Right atrium auricular region (tissue), 2 donors: ENCODE measurements around the gene PGLYRP2. TPM values are rescaled to one million over a fixed set of nuclear protein-coding genes. Genes with fewer than 3 reads are reported as not detected.

ENCODE experiments used
- DNase-seq: peaks from one replicate; pipeline ENCODE4 v3.0.0-alpha.2; 2019; ENCODE audit warnings: low spot score
- H3K27ac ChIP-seq, 2 donors: fragments of 200-600 bp; sonication (generic); 1 replicate in 1 of 2; 2 replicates in 1 of 2; pipeline ENCODE4 v1.5.1; 2016 to 2019
- H3K27me3 ChIP-seq, 2 donors: fragments of 200-600 bp; sonication (generic); one replicate each; pipeline versions ENCODE4 v1.5.1 to v1.6.0; 2017 to 2019
- H3K36me3 ChIP-seq: fragments of 200-600 bp; sonication (generic); one replicate; pipeline ENCODE4 v1.5.1; 2016
- H3K4me1 ChIP-seq, 2 donors: fragments of 200-600 bp; sonication (generic); one replicate each; pipeline versions ENCODE4 v1.5.1 to v1.6.0; 2017 to 2019
- H3K4me3 ChIP-seq, 2 donors: fragments of 200-600 bp; sonication (generic); 1 replicate in 1 of 2; 2 replicates in 1 of 2; pipeline ENCODE4 v1.5.1; 2017 to 2019; ENCODE audit warnings: mild to moderate bottlenecking in 1 of 2, moderate library complexity in 1 of 2
- H3K9me3 ChIP-seq, 2 donors: fragments of 200-600 bp; sonication (generic); one replicate each; pipeline ENCODE4 v1.5.1; 2019
- total RNA-seq, 2 donors: library from RNA; depleted of rRNA; stranded (reverse); fragments of >200 nt; gene quantifications; one replicate each; pipeline ENCODE4 v1.1.0, GENCODE V29; 2016
- TF ChIP-seq, protein P1 (sequence below), 2 donors: fragments of 200-600 bp; sonication (generic); IDR thresholded peaks; one replicate each; pipeline ENCODE4 v1.5.1; 2019; ENCODE audit warnings: antibody characterized with exemption in 2 of 2

The PGLYRP2 gene
- total RNA-seq, 2 donors from 2014 or later, result not detected

DNA sequence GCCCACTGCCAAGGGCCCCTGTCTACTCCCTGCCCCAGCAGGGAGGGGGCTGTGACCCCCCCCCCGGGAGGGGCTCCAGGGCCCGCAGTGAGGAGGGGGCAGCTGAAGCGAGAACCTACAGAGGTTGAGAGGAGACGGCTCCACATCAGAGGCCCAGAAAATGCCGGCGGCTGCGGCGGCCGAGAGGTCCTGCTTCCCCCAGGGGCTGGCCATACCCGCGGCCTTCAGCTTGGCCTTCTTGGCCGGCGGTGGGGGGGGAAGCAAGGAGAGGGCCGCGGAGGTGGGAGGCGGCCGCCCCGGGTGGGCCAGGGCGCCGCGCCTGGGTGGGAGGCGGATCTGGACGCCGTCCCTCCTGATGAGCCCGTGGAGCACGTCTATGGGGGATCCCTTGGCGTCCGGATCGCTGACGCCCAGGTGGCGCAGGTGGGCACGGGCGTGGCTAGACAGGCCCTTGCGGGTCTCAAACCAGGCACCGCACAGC, 51.3 kb downstream of the PGLYRP2 start:
- no peaks in the 10 kb centered on the region for H3K27me3 ChIP-seq
- H3K4me3 ChIP-seq, result no peak overlapping the region
- TF ChIP-seq, protein P1, sequence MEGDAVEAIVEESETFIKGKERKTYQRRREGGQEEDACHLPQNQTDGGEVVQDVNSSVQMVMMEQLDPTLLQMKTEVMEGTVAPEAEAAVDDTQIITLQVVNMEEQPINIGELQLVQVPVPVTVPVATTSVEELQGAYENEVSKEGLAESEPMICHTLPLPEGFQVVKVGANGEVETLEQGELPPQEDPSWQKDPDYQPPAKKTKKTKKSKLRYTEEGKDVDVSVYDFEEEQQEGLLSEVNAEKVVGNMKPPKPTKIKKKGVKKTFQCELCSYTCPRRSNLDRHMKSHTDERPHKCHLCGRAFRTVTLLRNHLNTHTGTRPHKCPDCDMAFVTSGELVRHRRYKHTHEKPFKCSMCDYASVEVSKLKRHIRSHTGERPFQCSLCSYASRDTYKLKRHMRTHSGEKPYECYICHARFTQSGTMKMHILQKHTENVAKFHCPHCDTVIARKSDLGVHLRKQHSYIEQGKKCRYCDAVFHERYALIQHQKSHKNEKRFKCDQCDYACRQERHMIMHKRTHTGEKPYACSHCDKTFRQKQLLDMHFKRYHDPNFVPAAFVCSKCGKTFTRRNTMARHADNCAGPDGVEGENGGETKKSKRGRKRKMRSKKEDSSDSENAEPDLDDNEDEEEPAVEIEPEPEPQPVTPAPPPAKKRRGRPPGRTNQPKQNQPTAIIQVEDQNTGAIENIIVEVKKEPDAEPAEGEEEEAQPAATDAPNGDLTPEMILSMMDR (IDR thresholded peaks at IDR 0.05), result no peak
- no peak for DNase-seq
- H3K4me1 ChIP-seq, result peaks cover 0 to 39% of the 10 kb centered on the region in 2 donors
- H3K27ac ChIP-seq, result no peak overlapping the region
- H3K9me3 ChIP-seq, result no peaks in the 10 kb centered on the region
- H3K36me3 ChIP-seq, result peaks cover 49% of the 10 kb centered on the region

DNA sequence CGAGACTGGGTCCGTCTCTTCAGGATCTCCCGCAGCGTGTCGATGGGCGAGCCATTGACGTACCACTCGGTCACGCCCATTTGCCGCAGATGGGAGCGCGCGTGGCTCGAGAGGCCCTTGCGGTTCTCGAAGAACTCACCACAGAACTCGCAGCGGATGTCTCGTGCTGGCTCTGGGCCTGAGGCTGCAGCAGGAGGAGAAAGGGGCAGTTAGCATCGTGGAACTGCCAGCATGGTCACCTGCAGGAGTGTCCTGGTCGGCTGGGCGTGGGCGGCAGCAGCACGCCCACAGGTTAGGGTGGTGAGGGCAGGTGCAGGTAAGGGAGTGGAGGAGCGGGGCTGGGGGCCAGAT, 52.0 kb downstream of the PGLYRP2 start:
- H3K27ac ChIP-seq, result no peak overlapping the region
- TF ChIP-seq, protein P1 (IDR thresholded peaks at IDR 0.05), result no peak
- peaks cover 0 to 43% of the 10 kb centered on the region in 2 donors for H3K4me1 ChIP-seq
- DNase-seq, result no peak
- H3K4me3 ChIP-seq, result no peak overlapping the region
- no peaks in the 10 kb centered on the region for H3K27me3 ChIP-seq
- H3K36me3 ChIP-seq, result peaks cover 56% of the 10 kb centered on the region
- no peaks in the 10 kb centered on the region for H3K9me3 ChIP-seq

- H3K36me3 ChIP-seq, result peaks cover 57% of the 10 kb centered on the region
- no peak overlapping the region for H3K27ac ChIP-seq
- no peak overlapping the region for H3K4me3 ChIP-seq
- TF ChIP-seq, protein P1 (IDR thresholded peaks at IDR 0.05), result no peak
- H3K4me1 ChIP-seq, result peaks cover 0 to 45% of the 10 kb centered on the region in 2 donors
- no peaks in the 10 kb centered on the region for H3K9me3 ChIP-seq
- DNase-seq, result no peak
- H3K27me3 ChIP-seq, result no peaks in the 10 kb centered on the region
Observed at GRCh38 chr19:15426485-15427349, 52.6 kb downstream of the PGLYRP2 start.

- Histone ChIP-seq H3K4me1 (peaks cover 0 to 39% of the 10 kb centered on the region in 2 donors), H3K4me3 (no peak overlapping the region), H3K27ac (no peak overlapping the region), H3K36me3 (peaks cover 57% of the 10 kb centered on the region), H3K27me3 (no peaks in the 10 kb centered on the region), H3K9me3 (no peaks in the 10 kb centered on the region)
- no peak for DNase-seq
- TF ChIP-seq, protein P1 (IDR thresholded peaks at IDR 0.05), result no peak
Observed at GRCh38 chr19:15425321-15425950, 53.9 kb downstream of the PGLYRP2 start.

DNA sequence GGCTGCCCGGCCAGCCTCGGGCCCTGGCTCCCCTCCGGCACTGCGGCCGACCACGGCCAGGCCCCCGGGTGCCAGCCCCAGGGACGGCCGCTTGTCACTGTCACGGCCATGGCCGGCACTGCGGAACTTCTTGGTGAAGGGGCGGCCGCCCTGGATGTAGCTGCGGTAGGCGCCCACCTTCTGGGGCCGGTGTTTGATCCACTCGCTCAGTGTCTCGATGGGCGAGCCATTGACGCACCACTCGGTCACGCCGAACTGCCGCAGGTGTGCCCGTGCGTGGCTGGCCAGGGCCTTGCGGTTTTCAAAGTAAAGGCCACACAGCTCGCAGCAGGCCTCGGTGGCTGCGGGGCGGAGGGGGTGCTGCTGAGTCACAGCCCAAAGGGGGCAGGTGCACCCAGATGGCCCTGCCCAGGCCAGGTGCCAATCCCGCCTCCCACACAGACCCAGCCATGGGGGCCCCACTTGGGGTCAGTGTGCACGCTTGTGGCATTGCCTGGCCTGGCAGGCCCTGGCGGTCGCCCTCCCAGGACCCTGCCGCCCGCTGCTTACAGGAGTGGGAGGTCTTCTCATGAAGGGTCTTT, 54.5 kb downstream of the PGLYRP2 start:
- TF ChIP-seq, protein P1 (IDR thresholded peaks at IDR 0.05), result no peak
- peaks cover 0 to 34% of the 10 kb centered on the region in 2 donors for H3K4me1 ChIP-seq
- H3K4me3 ChIP-seq, result no peak overlapping the region
- H3K27ac ChIP-seq, result no peak overlapping the region
- H3K36me3 ChIP-seq, result peaks cover 57% of the 10 kb centered on the region
- H3K27me3 ChIP-seq, result no peaks in the 10 kb centered on the region
- no peaks in the 10 kb centered on the region for H3K9me3 ChIP-seq
- DNase-seq, result no peak
